Measurements from ENCODE around the gene CBARP.

Gene CBARP

GRCh38 chr19:1256646-1257474, 19.1 kb upstream of the CBARP start:
- H3K4me3 ChIP-seq (ENCODE audit: low read depth, low read length): no peak overlapping the region
- POLR2A ChIA-PET: interaction anchor here (0.6 to 10.8 kb wide), 4 partner anchors 10 to 241 kb away, joined by 3 to 407 read pairs (median 4); partner anchors contain the start of gene CIRBP
- H3K27ac ChIP-seq (ENCODE audit: extremely low read depth, low read depth, low read length): peak overlapping the region; percentile 57; the same call in 1 of the 2 replicates

GRCh38 chr19:1255186-1256161, 17.7 kb upstream of the CBARP start:
- ChIA-PET POLR2A (interaction anchor here (0.6 to 10.8 kb wide), 6 partner anchors 11 to 466 kb away, joined by 3 to 407 read pairs (median 4); partner anchors contain the start of genes CBARP, CIRBP and FAM174C), CTCF (interaction anchor here (0.6 to 1.3 kb wide), 6 partner anchors 11 to 37 kb away, joined by 3 to 9 read pairs (median 6); no protein-coding TSS in a partner anchor)
- Histone ChIP-seq H3K4me3 (ENCODE audit: low read depth, low read length) (no peak overlapping the region), H3K36me3 (ENCODE audit: control insufficient read depth in 2 of 2, insufficient read depth in 1 of 2, low read length in 2 of 2) (peaks cover 21 to 58% of the 10 kb centered on the region in 2 experiments), H3K9me3 (ENCODE audit: control insufficient read depth, insufficient read depth, low read depth, low read length) (no peaks in the 10 kb centered on the region), H3K27ac (ENCODE audit: extremely low read depth, low read depth, low read length) (peak overlapping the region; percentile 100), H3K4me1 (ENCODE audit: control insufficient read depth, insufficient read depth, low read length) (peaks cover 19% of the 10 kb centered on the region)
- no peak for TF ChIP-seq ZNF324 (tag by site-specific recombination; IDR thresholded peaks at IDR 0.05)
- peak; percentile 12; the same call in 1 of the 2 replicates for TF ChIP-seq KLF8 (tag by site-specific recombination; IDR thresholded peaks at IDR 0.05)
- no peak for TF ChIP-seq ZNF223 (tag by site-specific recombination; IDR thresholded peaks at IDR 0.05)
- no peak for TF ChIP-seq ZNF701 (tag by site-specific recombination; IDR thresholded peaks at IDR 0.05)
- peak; percentile 55 for TF ChIP-seq PATZ1 (tag by site-specific recombination; IDR thresholded peaks at IDR 0.05)
- peak; percentile 66; the same call in 1 of the 2 replicates for TF ChIP-seq BCL11B (tag by site-specific recombination; IDR thresholded peaks at IDR 0.05; ENCODE audit: low read depth)
- TF ChIP-seq WT1 (tag by site-specific recombination; IDR thresholded peaks at IDR 0.05): 0 out of 2 replicates have a peak, but pooled peaks have one; percentile 37
- peak; percentile 74 for TF ChIP-seq GLIS2 (tag by site-specific recombination; IDR thresholded peaks at IDR 0.05)
- peak; percentile 24; the same call in 1 of the 2 replicates for TF ChIP-seq GLIS1 (tag by site-specific recombination; IDR thresholded peaks at IDR 0.05)
- TF ChIP-seq ZNF394 (tag by site-specific recombination; IDR thresholded peaks at IDR 0.05; ENCODE audit: borderline replicate concordance): peak; percentile 99
- peak; percentile 34; the same call in 1 of the 2 replicates for TF ChIP-seq KLF1 (tag by site-specific recombination; IDR thresholded peaks at IDR 0.05)

More at GRCh38 chr19:1256646-1257474, 19.1 kb upstream of the CBARP start:
- CTCF ChIA-PET: interaction anchor here (1.2 to 1.4 kb wide), 3 partner anchors 10 to 13 kb away, joined by 5 to 9 read pairs (median 6); no protein-coding TSS in a partner anchor
- H3K4me1 ChIP-seq (ENCODE audit: control insufficient read depth, insufficient read depth, low read length): peaks cover 24% of the 10 kb centered on the region
- peaks cover 21 to 50% of the 10 kb centered on the region in 2 experiments for H3K36me3 ChIP-seq (ENCODE audit: control insufficient read depth in 2 of 2, insufficient read depth in 1 of 2, low read length in 2 of 2)
- TF ChIP-seq GLIS1 (tag by site-specific recombination; IDR thresholded peaks at IDR 0.05): 0 out of 2 replicates have a peak, but pooled peaks have one; percentile 14
- no peak for TF ChIP-seq PRDM6 (tag by site-specific recombination; IDR thresholded peaks at IDR 0.05)
- TF ChIP-seq OSR2 (tag by site-specific recombination; IDR thresholded peaks at IDR 0.05): peak; percentile 21; the same call in 1 of the 2 replicates
- peak; percentile 64 for TF ChIP-seq ZNF600 (tag by site-specific recombination; IDR thresholded peaks at IDR 0.05)
- TF ChIP-seq WT1 (tag by site-specific recombination; IDR thresholded peaks at IDR 0.05): peak; percentile 23
- TF ChIP-seq PATZ1 (tag by site-specific recombination; IDR thresholded peaks at IDR 0.05): peak; percentile 12; the same call in 1 of the 2 replicates
- peak; percentile 25; the same call in 1 of the 2 replicates for TF ChIP-seq ZBTB44 (tag by site-specific recombination; IDR thresholded peaks at IDR 0.05)
- no peak for TF ChIP-seq YY2 (tag by site-specific recombination; IDR thresholded peaks at IDR 0.05)
- no peaks in the 10 kb centered on the region for H3K9me3 ChIP-seq (ENCODE audit: control insufficient read depth, insufficient read depth, low read depth, low read length)

Measured in HEK293 (cell line).